Activated CD8-positive, alpha-beta T cell treated with anti-CD3 and anti-CD28 coated beads, Interleukin-2, amount 10 ng/mL, durations not matched to agents 7 days and 5 days (primary cell): Measurements from ENCODE around the gene CALHM5. TPM values are rescaled to one million over a fixed set of nuclear protein-coding genes. Genes with fewer than 3 reads are reported as not detected.

ENCODE experiments used
- ATAC-seq: fragments of 150-1000 bp; cut with Tn5 transposase; one replicate; pipeline ENCODE4 v1.10.0; 2021; ENCODE audit warnings: moderate library complexity
- CTCF ChIA-PET: fragments of 350-600 bp; sonication (Branson Sonifier 250); formaldehyde crosslinking; loops from one replicate; lab custom pipeline; 2021; ENCODE audit warnings: antibody characterized with exemption; lab: Charles Lee
- POLR2A ChIA-PET: fragments of 350-600 bp; sonication (Branson Sonifier 250); formaldehyde crosslinking; loops from one replicate; lab custom pipeline; 2021; ENCODE audit warnings: antibody characterized with exemption; lab: Charles Lee
- DNase-seq: peaks from one replicate; pipeline ENCODE4 v3.0.0-alpha.2; 2020
- H3K27ac Mint-ChIP-seq: one replicate; pipeline ENCODE4 v1.8.0; 2021; ENCODE audit warnings: mild to moderate bottlenecking, mixed read lengths
- H3K27me3 Mint-ChIP-seq: one replicate; pipeline ENCODE4 v1.8.0; 2021; ENCODE audit warnings: low read depth, mixed read lengths
- H3K36me3 Mint-ChIP-seq: one replicate; pipeline ENCODE4 v1.8.0; 2021; ENCODE audit warnings: low read depth, mixed read lengths
- H3K4me1 Mint-ChIP-seq: one replicate; pipeline ENCODE4 v1.8.0; 2021; ENCODE audit warnings: low read depth, mixed read lengths
- H3K4me3 Mint-ChIP-seq: one replicate; pipeline ENCODE4 v1.8.0; 2021; ENCODE audit warnings: mild to moderate bottlenecking, mixed read lengths
- H3K9me3 Mint-ChIP-seq: one replicate; pipeline ENCODE4 v1.8.0; 2022; ENCODE audit warnings: mixed read lengths; ENCODE audit not compliant: insufficient read depth
- total RNA-seq, 2 experiments: library from RNA; stranded (reverse); gene quantifications; one replicate each; pipeline ENCODE4 v1.2.3, GENCODE V29; 2021

Gene CALHM5
- total RNA-seq, 2 experiments from 2014 or later = not detected

GRCh38 chr6:116530436-116530835 lies 19.0 kb downstream of the CALHM5 start:
- ATAC-seq (no peak), DNase-seq (no peak)
- Mint-ChIP-seq H3K27ac (no peak overlapping the region), H3K4me1 (no peaks in the 10 kb centered on the region), H3K36me3 (no peaks in the 10 kb centered on the region), H3K9me3 (no peaks in the 10 kb centered on the region), H3K27me3 (peaks cover 43% of the 10 kb centered on the region), H3K4me3 (no peak overlapping the region)
- POLR2A ChIA-PET = no interaction called here
- CTCF ChIA-PET = interaction anchor here (1.2 kb wide), 1 partner anchor 242 kb away, joined by 6 read pairs; no protein-coding TSS in a partner anchor

- POLR2A ChIA-PET = no interaction called here
- ATAC-seq = peak; percentile 93
- no peak overlapping the region for H3K4me3 Mint-ChIP-seq
- CTCF ChIA-PET = interaction anchor here (0.6 to 4.2 kb wide), 11 partner anchors 10 to 263 kb away, joined by 3 to 39 read pairs (median 6); no protein-coding TSS in a partner anchor
- DNase-seq = peak; percentile 78
- H3K36me3 Mint-ChIP-seq = no peaks in the 10 kb centered on the region
- no peaks in the 10 kb centered on the region for H3K4me1 Mint-ChIP-seq
- H3K9me3 Mint-ChIP-seq = no peaks in the 10 kb centered on the region
- peaks cover 38% of the 10 kb centered on the region for H3K27me3 Mint-ChIP-seq
- H3K27ac Mint-ChIP-seq = no peak overlapping the region
Observed at GRCh38 chr6:116531675-116532570, 20.5 kb downstream of the CALHM5 start.

GRCh38 chr6:116533233-116533957 lies 22.0 kb downstream of the CALHM5 start:
- Mint-ChIP-seq H3K27ac (no peak overlapping the region), H3K36me3 (no peaks in the 10 kb centered on the region), H3K27me3 (peaks cover 33% of the 10 kb centered on the region), H3K9me3 (no peaks in the 10 kb centered on the region), H3K4me1 (no peaks in the 10 kb centered on the region), H3K4me3 (no peak overlapping the region)
- DNase-seq (no peak), ATAC-seq (no peak)
- ChIA-PET CTCF (interaction anchor here (1.3 to 4.2 kb wide), 9 partner anchors 8 to 316 kb away, joined by 3 to 39 read pairs (median 9); no protein-coding TSS in a partner anchor), POLR2A (interaction anchor here (1.0 kb wide), 1 partner anchor 38 kb away, joined by 3 read pairs; the partner anchor contains the start of gene RWDD1)

GRCh38 chr6:116535109-116535508 lies 23.7 kb downstream of the CALHM5 start:
- no peak for DNase-seq
- POLR2A ChIA-PET = no interaction called here

GRCh38 chr6:116536216-116536621 lies 24.8 kb downstream of the CALHM5 start:
- DNase-seq (peak; percentile 47), ATAC-seq (peak; percentile 63)
- H3K27ac Mint-ChIP-seq = no peak overlapping the region
- CTCF ChIA-PET = interaction anchor here (1.0 to 4.2 kb wide), 4 partner anchors 24 to 249 kb away, joined by 3 to 39 read pairs (median 9); no protein-coding TSS in a partner anchor
- POLR2A ChIA-PET = no interaction called here
- no peaks in the 10 kb centered on the region for H3K4me1 Mint-ChIP-seq
- no peaks in the 10 kb centered on the region for H3K36me3 Mint-ChIP-seq
- H3K9me3 Mint-ChIP-seq = no peaks in the 10 kb centered on the region
- H3K27me3 Mint-ChIP-seq = peaks cover 29% of the 10 kb centered on the region
- H3K4me3 Mint-ChIP-seq = no peak overlapping the region

More at GRCh38 chr6:116535109-116535508, 23.7 kb downstream of the CALHM5 start:
- Mint-ChIP-seq H3K27ac (no peak overlapping the region), H3K27me3 (peaks cover 29% of the 10 kb centered on the region), H3K36me3 (no peaks in the 10 kb centered on the region), H3K9me3 (no peaks in the 10 kb centered on the region), H3K4me1 (no peaks in the 10 kb centered on the region), H3K4me3 (no peak overlapping the region)
- CTCF ChIA-PET = interaction anchor here (0.6 to 4.2 kb wide), 23 partner anchors 12 to 318 kb away, joined by 3 to 39 read pairs (median 4); partner anchors contain the start of genes CALHM4, CALHM6, RWDD1 and TSPYL1
- ATAC-seq = no peak

- H3K4me3 Mint-ChIP-seq = no peak overlapping the region
- H3K27ac Mint-ChIP-seq = no peak overlapping the region
- ChIA-PET POLR2A (no interaction called here), CTCF (interaction anchor here (1.2 to 4.0 kb wide), 3 partner anchors 10 to 255 kb away, joined by 6 to 18 read pairs (median 8); no protein-coding TSS in a partner anchor)
- no peaks in the 10 kb centered on the region for H3K4me1 Mint-ChIP-seq
- no peaks in the 10 kb centered on the region for H3K36me3 Mint-ChIP-seq
- DNase-seq = no peak
- no peak for ATAC-seq
- no peaks in the 10 kb centered on the region for H3K9me3 Mint-ChIP-seq
- peaks cover 39% of the 10 kb centered on the region for H3K27me3 Mint-ChIP-seq
Observed at GRCh38 chr6:116542426-116542825, 31.0 kb downstream of the CALHM5 start.

GRCh38 chr6:116543149-116543548 lies 31.7 kb downstream of the CALHM5 start:
- Mint-ChIP-seq H3K4me1 (no peaks in the 10 kb centered on the region), H3K36me3 (no peaks in the 10 kb centered on the region), H3K27ac (no peak overlapping the region), H3K9me3 (no peaks in the 10 kb centered on the region), H3K27me3 (peaks cover 39% of the 10 kb centered on the region), H3K4me3 (no peak overlapping the region)
- DNase-seq = no peak
- CTCF ChIA-PET = interaction anchor here (4.0 kb wide), 1 partner anchor 18 kb away, joined by 18 read pairs; no protein-coding TSS in a partner anchor
- no peak for ATAC-seq
- POLR2A ChIA-PET = no interaction called here

- Mint-ChIP-seq H3K9me3 (no peaks in the 10 kb centered on the region), H3K36me3 (no peaks in the 10 kb centered on the region), H3K4me3 (no peak within 1 kb of the TSS), H3K27ac (no peak within 1 kb of the TSS), H3K4me1 (no peaks in the 10 kb centered on the region), H3K27me3 (peaks cover 35% of the 10 kb centered on the region)
- DNase-seq (no peak), ATAC-seq (no peak)
- ChIA-PET CTCF (interaction anchor here (1.2 kb wide), 1 partner anchor 15 kb away, joined by 3 read pairs; no protein-coding TSS in a partner anchor), POLR2A (interaction anchor here (0.6 kb wide), 1 partner anchor 35 kb away, joined by 5 read pairs; no protein-coding TSS in a partner anchor)
Observed at GRCh38 chr6:116545651-116546050, 34.2 kb downstream of the CALHM5 start, which contains the start of gene TRAPPC3L. Gene TRAPPC3L (minus strand): TSS chr6:116545684. CDS start chr6:116545514, 170 bp downstream.

- Mint-ChIP-seq H3K27me3 (peaks cover 36% of the 10 kb centered on the region), H3K27ac (no peak overlapping the region), H3K4me3 (no peak overlapping the region), H3K36me3 (no peaks in the 10 kb centered on the region), H3K4me1 (no peaks in the 10 kb centered on the region), H3K9me3 (no peaks in the 10 kb centered on the region)
- ATAC-seq (no peak), DNase-seq (no peak)
- ChIA-PET CTCF (interaction anchor here (1.3 kb wide), 1 partner anchor 12 kb away, joined by 4 read pairs; no protein-coding TSS in a partner anchor), POLR2A (no interaction called here)
Observed at GRCh38 chr6:116547358-116547757, 35.9 kb downstream of the CALHM5 start.

- no peak for DNase-seq
- ChIA-PET CTCF (no interaction called here), POLR2A (no interaction called here)
- H3K4me1 Mint-ChIP-seq = no peaks in the 10 kb centered on the region
- H3K27ac Mint-ChIP-seq = no peak overlapping the region
- H3K27me3 Mint-ChIP-seq = peaks cover 26% of the 10 kb centered on the region
- ATAC-seq = no peak
- H3K4me3 Mint-ChIP-seq = no peak overlapping the region
- H3K36me3 Mint-ChIP-seq = no peaks in the 10 kb centered on the region
- no peaks in the 10 kb centered on the region for H3K9me3 Mint-ChIP-seq
Observed at GRCh38 chr6:116550796-116551195, 39.4 kb downstream of the CALHM5 start.

GRCh38 chr6:116553451-116553850 lies 42.0 kb downstream of the CALHM5 start, which contains the start of gene CALHM4:
Gene CALHM4 (plus strand): TSS chr6:116553751. CDS start chr6:116553794, 43 bp downstream.
- ATAC-seq = no peak
- Mint-ChIP-seq H3K4me3 (no peak within 1 kb of the TSS), H3K27ac (no peak within 1 kb of the TSS), H3K4me1 (no peaks in the 10 kb centered on the region), H3K9me3 (no peaks in the 10 kb centered on the region), H3K36me3 (no peaks in the 10 kb centered on the region), H3K27me3 (peaks cover 21% of the 10 kb centered on the region)
- CTCF ChIA-PET = interaction anchor here (1.3 to 2.4 kb wide), 4 partner anchors 9 to 266 kb away, joined by 5 to 10 read pairs (median 7); partner anchors contain the start of gene RWDD1
- POLR2A ChIA-PET = interaction anchor here (1.3 kb wide), 1 partner anchor 18 kb away, joined by 6 read pairs; the partner anchor contains the start of gene RWDD1
- DNase-seq = no peak
